Measurements from ENCODE around the gene CHST1.

The CHST1 gene

DNA sequence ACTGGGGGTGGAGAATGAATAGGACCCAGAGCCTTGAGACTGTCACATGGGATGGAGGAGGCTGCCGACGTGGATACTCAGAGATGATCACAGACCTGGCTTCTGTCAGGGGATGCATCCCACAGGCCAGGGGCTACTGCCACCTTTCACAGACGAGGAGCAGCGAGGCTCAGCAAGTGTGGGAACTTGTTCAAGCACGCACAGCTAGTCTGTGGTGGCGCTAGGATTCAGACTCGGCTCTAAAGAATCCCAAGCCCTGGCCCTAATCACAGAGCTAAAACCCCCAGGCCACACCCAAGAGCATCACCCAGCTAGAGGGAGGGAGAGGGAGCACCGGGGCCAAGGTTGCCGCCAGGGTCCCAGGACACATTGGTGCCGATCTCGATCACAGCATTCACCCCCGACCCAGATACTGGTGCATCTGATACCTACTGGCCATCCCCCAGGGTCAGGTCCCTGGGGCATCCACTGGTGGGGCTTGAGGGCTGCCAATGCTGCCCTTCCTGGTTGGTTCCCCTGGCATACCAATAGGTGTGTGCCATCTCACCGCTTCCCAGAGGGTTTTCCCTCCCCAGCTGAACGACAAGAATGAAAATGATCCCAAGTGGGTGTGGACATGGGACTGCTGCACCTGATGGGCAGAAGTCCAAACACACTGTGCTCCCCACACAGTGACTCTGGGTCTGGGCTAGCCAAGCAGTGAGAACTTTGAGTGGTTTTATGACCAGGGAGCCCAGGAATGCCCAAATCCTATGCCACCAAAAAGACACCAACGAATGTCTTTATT, 6.2 kb downstream of the CHST1 start:
- DNase-seq (ENCODE audit: low read depth, low spot score) = no peak
- Histone ChIP-seq H3K4me1 (ENCODE audit: control insufficient read depth, insufficient read depth, low read length) (peaks cover 13% of the 10 kb centered on the region), H3K36me3 (ENCODE audit: control insufficient read depth, insufficient read depth, low read length) (no peaks in the 10 kb centered on the region; the same call in 1 of the 2 replicates), H3K4me3 (ENCODE audit: low read length) (no peak overlapping the region), H3K9me3 (ENCODE audit: control insufficient read depth, insufficient read depth, low read length) (no peaks in the 10 kb centered on the region), H3K27me3 (ENCODE audit: control insufficient read depth, insufficient read depth, low read length) (peaks cover 7% of the 10 kb centered on the region; the same call in 1 of the 2 replicates), H3K27ac (ENCODE audit: low read length) (no peak overlapping the region)
- WGBS (ENCODE audit: insufficient coverage, insufficient read length) = no CpG with 5 or more reads among the region's 15 CpGs

DNA sequence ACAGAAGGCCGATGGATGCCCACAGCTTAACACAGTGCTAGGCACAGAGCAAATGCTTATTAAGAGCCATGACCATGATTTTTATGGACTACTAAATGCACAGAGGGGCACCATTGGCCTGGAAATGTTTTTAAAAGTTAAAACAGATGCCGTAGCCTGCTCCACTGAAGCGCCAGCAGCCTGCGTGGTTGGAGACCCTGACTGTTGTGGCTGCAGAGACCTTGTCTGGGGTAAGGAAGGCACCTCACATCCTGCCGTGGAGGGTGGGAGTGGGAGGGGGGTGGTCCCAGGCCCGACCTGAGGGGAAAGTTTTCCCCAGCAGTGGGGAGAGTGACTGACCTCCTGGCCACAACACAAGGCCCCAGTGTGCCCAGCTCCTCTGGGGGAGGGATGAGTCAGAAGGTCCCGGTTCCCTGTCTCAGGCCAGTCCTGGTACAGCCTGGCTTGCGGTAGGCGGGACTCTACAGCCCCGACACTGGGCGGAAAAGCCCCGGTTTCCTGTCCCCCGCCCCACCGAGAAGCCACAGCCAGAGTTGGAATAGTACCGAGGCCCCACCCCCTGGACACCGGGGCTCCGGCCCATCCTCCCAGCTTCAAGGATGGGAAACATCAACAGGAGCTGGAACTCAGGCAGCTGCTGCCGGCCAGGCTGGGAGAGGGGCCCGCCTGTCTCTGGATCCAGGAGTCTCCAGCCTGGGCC, 7.0 kb downstream of the CHST1 start:
- H3K36me3 ChIP-seq (ENCODE audit: control insufficient read depth, insufficient read depth, low read length) = no peaks in the 10 kb centered on the region; the same call in 1 of the 2 replicates
- H3K27ac ChIP-seq (ENCODE audit: low read length) = no peak overlapping the region
- H3K4me3 ChIP-seq (ENCODE audit: low read length) = no peak overlapping the region
- no CpG with 5 or more reads among the region's 19 CpGs for WGBS (ENCODE audit: insufficient coverage, insufficient read length)
- H3K27me3 ChIP-seq (ENCODE audit: control insufficient read depth, insufficient read depth, low read length) = no peaks in the 10 kb centered on the region; the same call in 1 of the 2 replicates
- no peaks in the 10 kb centered on the region for H3K9me3 ChIP-seq (ENCODE audit: control insufficient read depth, insufficient read depth, low read length)
- peaks cover 8% of the 10 kb centered on the region for H3K4me1 ChIP-seq (ENCODE audit: control insufficient read depth, insufficient read depth, low read length)
- no peak for DNase-seq (ENCODE audit: low read depth, low spot score)

DNA sequence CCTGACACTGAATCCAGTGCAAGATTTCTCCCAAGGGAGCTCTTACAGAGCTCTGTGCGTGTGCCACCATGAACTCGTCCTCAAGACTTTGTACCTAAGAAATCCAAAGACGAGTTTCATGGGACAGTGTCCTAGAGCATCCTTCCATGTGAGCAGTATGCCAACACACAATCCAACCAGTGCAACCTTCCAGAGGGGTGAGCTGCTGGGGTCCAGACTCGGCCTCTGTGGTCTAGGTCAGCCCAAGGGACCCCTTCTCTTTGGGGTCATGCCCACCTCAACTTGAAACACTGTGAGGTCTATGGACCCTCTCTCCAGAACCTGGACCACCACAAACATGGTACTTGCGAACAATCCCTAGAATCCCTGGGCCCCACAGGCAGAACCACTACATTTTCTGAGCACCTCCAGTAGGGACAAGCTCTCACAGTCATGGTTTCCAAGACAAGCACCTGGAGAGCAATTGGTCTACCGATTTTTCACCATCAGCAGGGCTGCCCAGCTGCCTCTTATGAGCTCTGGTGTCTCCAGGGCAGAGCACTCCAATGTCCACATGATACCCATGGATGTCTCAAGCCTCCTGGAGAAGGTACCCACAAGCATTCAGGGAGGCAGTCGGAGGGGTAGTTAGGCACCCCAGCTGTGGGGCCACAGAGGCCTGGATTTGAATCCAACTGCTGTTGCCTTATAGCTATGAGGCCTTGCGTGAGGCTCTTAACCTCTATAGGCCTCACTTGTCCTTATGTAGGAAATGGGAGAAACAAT, 7.7 kb downstream of the CHST1 start:
- H3K4me1 ChIP-seq (ENCODE audit: control insufficient read depth, insufficient read depth, low read length) = peaks cover 8% of the 10 kb centered on the region
- H3K9me3 ChIP-seq (ENCODE audit: control insufficient read depth, insufficient read depth, low read length) = no peaks in the 10 kb centered on the region
- H3K4me3 ChIP-seq (ENCODE audit: low read length) = no peak overlapping the region
- H3K27ac ChIP-seq (ENCODE audit: low read length) = no peak overlapping the region
- no peaks in the 10 kb centered on the region for H3K27me3 ChIP-seq (ENCODE audit: control insufficient read depth, insufficient read depth, low read length)
- no peaks in the 10 kb centered on the region; the same call in 1 of the 2 replicates for H3K36me3 ChIP-seq (ENCODE audit: control insufficient read depth, insufficient read depth, low read length)
- no CpG with 5 or more reads among the region's 8 CpGs for WGBS (ENCODE audit: insufficient coverage, insufficient read length)
- DNase-seq (ENCODE audit: low read depth, low spot score) = no peak

DNA sequence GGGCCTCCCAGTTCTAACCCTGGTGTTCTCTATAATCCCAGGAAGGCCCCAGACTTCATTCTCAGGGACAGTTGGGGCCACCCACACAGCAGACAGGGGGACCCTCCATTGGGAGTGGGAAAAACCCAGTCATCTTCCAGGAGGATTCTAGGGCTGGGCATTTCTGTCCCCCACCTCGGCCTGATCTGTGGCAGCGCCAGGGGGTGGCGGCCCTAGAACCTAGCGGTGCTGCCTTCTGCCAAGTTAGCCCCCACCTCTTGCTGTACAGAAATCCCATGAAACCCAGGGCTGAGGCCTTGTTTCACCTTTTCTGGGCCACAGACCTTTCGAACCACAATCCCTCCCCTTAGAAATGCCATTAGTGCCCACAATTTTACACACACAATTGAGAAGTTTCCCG, 9.6 kb downstream of the CHST1 start:
- no peaks in the 10 kb centered on the region for H3K36me3 ChIP-seq (ENCODE audit: control insufficient read depth, insufficient read depth, low read length)
- no peak overlapping the region for H3K4me3 ChIP-seq (ENCODE audit: low read length)
- WGBS (ENCODE audit: insufficient coverage, insufficient read length) = no CpG with 5 or more reads among the region's 6 CpGs
- no peaks in the 10 kb centered on the region for H3K27me3 ChIP-seq (ENCODE audit: control insufficient read depth, insufficient read depth, low read length)
- H3K9me3 ChIP-seq (ENCODE audit: control insufficient read depth, insufficient read depth, low read length) = no peaks in the 10 kb centered on the region
- DNase-seq (ENCODE audit: low read depth, low spot score) = no peak
- H3K4me1 ChIP-seq (ENCODE audit: control insufficient read depth, insufficient read depth, low read length) = peaks cover 8% of the 10 kb centered on the region
- H3K27ac ChIP-seq (ENCODE audit: low read length) = no peak overlapping the region

DNA sequence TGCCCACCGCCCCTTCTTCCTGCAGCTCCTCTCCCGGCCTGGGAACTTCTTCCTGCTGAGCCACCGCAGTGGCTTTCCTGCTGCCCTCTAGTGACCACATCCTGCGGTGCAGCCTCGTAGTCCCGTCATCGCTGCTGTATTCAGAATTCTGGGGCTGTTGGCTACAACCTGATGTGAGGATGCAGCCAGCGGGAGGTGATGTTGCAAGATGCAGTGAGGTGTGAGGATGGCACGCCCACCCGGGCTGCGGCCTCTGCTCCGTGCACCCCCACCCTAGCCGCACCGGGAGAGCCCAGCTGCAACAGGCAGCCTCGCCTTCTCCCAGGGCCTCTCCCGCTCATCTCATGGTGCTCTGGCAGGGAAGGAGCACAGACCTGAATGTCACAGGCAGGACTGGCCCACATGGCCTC, 10.1 kb downstream of the CHST1 start:
- no CpG with 5 or more reads among the region's 16 CpGs for WGBS (ENCODE audit: insufficient coverage, insufficient read length)
- no peaks in the 10 kb centered on the region for H3K36me3 ChIP-seq (ENCODE audit: control insufficient read depth, insufficient read depth, low read length)
- H3K4me1 ChIP-seq (ENCODE audit: control insufficient read depth, insufficient read depth, low read length) = peaks cover 8% of the 10 kb centered on the region
- H3K27ac ChIP-seq (ENCODE audit: low read length) = no peak overlapping the region
- DNase-seq (ENCODE audit: low read depth, low spot score) = peak; percentile 91
- H3K27me3 ChIP-seq (ENCODE audit: control insufficient read depth, insufficient read depth, low read length) = no peaks in the 10 kb centered on the region
- no peak overlapping the region for H3K4me3 ChIP-seq (ENCODE audit: low read length)
- H3K9me3 ChIP-seq (ENCODE audit: control insufficient read depth, insufficient read depth, low read length) = no peaks in the 10 kb centered on the region

DNA sequence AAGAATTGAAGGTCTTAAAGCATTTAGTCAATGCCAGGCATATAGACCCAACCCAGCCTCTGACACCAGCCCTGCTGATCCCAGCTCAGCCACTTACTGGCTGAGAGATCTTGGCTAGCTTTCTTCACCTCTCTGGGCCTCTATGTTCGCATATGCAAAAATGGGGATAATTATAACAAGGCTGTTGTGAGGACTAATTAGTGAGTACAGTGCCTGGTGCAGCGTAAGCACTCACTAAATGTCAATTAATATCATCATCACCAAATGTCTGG, 10.5 kb downstream of the CHST1 start:
- Histone ChIP-seq H3K9me3 (ENCODE audit: control insufficient read depth, insufficient read depth, low read length) (no peaks in the 10 kb centered on the region), H3K27me3 (ENCODE audit: control insufficient read depth, insufficient read depth, low read length) (no peaks in the 10 kb centered on the region), H3K27ac (ENCODE audit: low read length) (no peak overlapping the region), H3K36me3 (ENCODE audit: control insufficient read depth, insufficient read depth, low read length) (no peaks in the 10 kb centered on the region), H3K4me3 (ENCODE audit: low read length) (no peak overlapping the region), H3K4me1 (ENCODE audit: control insufficient read depth, insufficient read depth, low read length) (peaks cover 8% of the 10 kb centered on the region)
- no peak for DNase-seq (ENCODE audit: low read depth, low spot score)
- WGBS (ENCODE audit: insufficient coverage, insufficient read length) = no CpG with 5 or more reads among the region's 2 CpGs

DNA sequence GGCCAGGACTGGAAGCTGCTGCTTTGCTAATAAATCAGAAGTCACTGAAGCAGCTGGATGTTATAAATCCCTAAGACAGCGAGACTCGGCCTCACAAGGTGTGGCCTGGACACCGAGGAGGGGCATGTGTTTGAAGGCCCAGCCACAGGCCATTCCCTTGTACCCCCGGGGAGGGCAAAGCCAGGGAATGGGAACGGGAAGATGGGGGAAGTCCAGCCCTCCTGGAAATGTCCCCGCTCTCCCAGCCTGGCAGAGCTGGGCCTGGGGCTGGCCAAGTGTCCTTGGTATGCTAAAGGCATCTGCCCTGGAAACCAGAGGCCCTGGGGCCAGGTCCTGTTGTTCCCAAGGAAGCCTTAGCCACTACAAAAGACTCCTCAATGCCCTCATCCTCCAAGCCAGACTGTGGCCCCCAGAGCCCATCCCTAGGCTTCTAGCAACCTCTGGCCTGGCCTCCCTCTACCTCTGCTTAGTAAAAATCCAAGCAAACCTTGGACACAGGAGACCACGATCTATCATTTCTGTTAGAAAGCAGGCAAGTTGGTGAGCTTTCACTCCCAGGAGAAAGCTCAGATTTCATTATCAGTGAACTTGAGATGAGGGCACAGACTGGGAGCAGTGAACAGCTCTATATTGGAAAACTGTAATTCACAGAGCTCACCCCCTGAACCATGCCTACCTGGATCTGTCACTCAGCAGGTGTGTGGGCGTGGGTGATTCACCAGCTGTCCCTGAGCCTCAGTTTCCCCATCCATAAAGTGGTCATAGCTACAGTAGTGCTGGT, 11.0 kb downstream of the CHST1 start:
- Histone ChIP-seq H3K4me3 (ENCODE audit: low read length) (no peak overlapping the region), H3K27me3 (ENCODE audit: control insufficient read depth, insufficient read depth, low read length) (no peaks in the 10 kb centered on the region), H3K9me3 (ENCODE audit: control insufficient read depth, insufficient read depth, low read length) (no peaks in the 10 kb centered on the region), H3K27ac (ENCODE audit: low read length) (no peak overlapping the region), H3K36me3 (ENCODE audit: control insufficient read depth, insufficient read depth, low read length) (no peaks in the 10 kb centered on the region), H3K4me1 (ENCODE audit: control insufficient read depth, insufficient read depth, low read length) (peaks cover 8% of the 10 kb centered on the region)
- no CpG with 5 or more reads among the region's 8 CpGs for WGBS (ENCODE audit: insufficient coverage, insufficient read length)
- no peak for DNase-seq (ENCODE audit: low read depth, low spot score)

DNA sequence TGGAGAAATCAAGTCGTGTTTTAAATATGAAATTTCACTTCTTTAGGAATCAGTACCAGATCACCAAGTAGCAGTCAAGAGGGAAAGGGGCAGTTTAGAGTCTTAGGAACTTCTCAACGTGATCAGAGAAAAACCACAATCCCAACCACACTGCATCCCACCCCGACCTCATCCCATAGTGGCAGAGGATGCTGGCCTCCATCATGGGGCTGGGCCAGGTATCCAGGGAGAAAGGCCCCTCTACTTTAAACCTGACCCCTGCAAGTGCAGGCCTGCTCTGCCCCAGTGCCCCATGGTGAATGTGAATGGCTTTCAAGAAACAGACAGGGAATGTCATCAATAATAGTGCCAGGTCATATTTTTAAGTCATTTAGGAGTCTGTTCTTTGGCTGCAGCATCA, 12.1 kb downstream of the CHST1 start:
- no peaks in the 10 kb centered on the region for H3K27me3 ChIP-seq (ENCODE audit: control insufficient read depth, insufficient read depth, low read length)
- H3K4me1 ChIP-seq (ENCODE audit: control insufficient read depth, insufficient read depth, low read length) = peaks cover 5% of the 10 kb centered on the region
- H3K27ac ChIP-seq (ENCODE audit: low read length) = no peak overlapping the region
- no CpG with 5 or more reads among the region's 3 CpGs for WGBS (ENCODE audit: insufficient coverage, insufficient read length)
- no peak for DNase-seq (ENCODE audit: low read depth, low spot score)
- H3K9me3 ChIP-seq (ENCODE audit: control insufficient read depth, insufficient read depth, low read length) = no peaks in the 10 kb centered on the region
- no peak overlapping the region for H3K4me3 ChIP-seq (ENCODE audit: low read length)
- H3K36me3 ChIP-seq (ENCODE audit: control insufficient read depth, insufficient read depth, low read length) = no peaks in the 10 kb centered on the region

DNA sequence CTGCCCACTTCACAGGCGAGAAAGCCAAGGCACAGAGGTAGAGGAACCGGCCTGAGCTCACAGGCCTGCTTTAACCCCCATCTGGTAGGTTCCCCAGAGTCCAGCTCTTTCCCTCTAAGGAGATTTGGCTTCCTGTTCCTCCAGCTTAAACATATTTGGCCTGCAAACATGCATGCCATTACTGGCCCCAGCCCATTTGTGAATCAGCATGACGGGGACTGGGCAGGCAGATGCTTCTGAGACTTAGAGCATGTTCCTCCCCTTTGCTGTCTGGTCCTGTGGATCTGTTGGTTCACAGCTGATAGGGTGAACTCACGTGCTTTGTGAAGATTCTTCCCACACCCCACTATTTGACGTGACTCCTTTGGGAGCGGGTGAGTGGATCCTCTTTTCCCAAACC, 12.6 kb downstream of the CHST1 start:
- Histone ChIP-seq H3K4me1 (ENCODE audit: control insufficient read depth, insufficient read depth, low read length) (peaks cover 5% of the 10 kb centered on the region), H3K9me3 (ENCODE audit: control insufficient read depth, insufficient read depth, low read length) (no peaks in the 10 kb centered on the region), H3K36me3 (ENCODE audit: control insufficient read depth, insufficient read depth, low read length) (no peaks in the 10 kb centered on the region), H3K27me3 (ENCODE audit: control insufficient read depth, insufficient read depth, low read length) (no peaks in the 10 kb centered on the region), H3K27ac (ENCODE audit: low read length) (no peak overlapping the region), H3K4me3 (ENCODE audit: low read length) (no peak overlapping the region)
- WGBS (ENCODE audit: insufficient coverage, insufficient read length) = no CpG with 5 or more reads among the region's 6 CpGs
- no peak for DNase-seq (ENCODE audit: low read depth, low spot score)
